K562 (cell line): ENCODE data around the gene RPP38. TPM values are rescaled to one million over a fixed set of nuclear protein-coding genes. Genes with fewer than 3 reads are reported as not detected.

ENCODE experiments used
- ATAC-seq: fragments of 200-7000 bp; cut with Tn5 transposase; 3 replicates; pipeline ENCODE4 v1.9.1; 2020; ENCODE audit warnings: moderate library complexity
- BruUV-seq: library from RNA; stranded (reverse); fragments of 400-500 nt; replicated peaks from 2 replicates; lab custom pipeline; 2021; lab: Mats Ljungman, UMichigan
- CTCF ChIA-PET: fragments of 300-600 bp; formaldehyde crosslinking; extraction: SDS; loops from one replicate; lab custom pipeline; 2021; ENCODE audit warnings: low intra/inter-chr PET ratio; lab: Yijun Ruan, JAX
- POLR2A ChIA-PET: fragments of 300-600, 350-650 bp; sonication (Branson Sonifier 250); formaldehyde crosslinking; extraction: SDS; loops from one replicate; lab custom pipeline; 2021; ENCODE audit warnings: antibody characterized with exemption, inconsistent platforms; lab: Yijun Ruan, JAX
- DNase-seq, 4 experiments: peaks; one replicate each; pipeline versions ENCODE4 v3.0.0 to v3.0.0-alpha.2; 2011 to 2018; ENCODE audit warnings: low spot score in 3 of 4, mixed read lengths in 3 of 4; ENCODE audit errors: extremely low read depth in 1 of 4
- FAIRE-seq: peaks from 2 replicates; lab custom pipeline; 2011; peaks lifted over from hg19 to GRCh38; lab: Jason Lieb, UNC
- H2AFZ ChIP-seq: 2 replicates; pipeline ENCODE4 v1.6.0; 2011; ENCODE audit warnings: low read depth, low read length, control low read depth, inconsistent platforms
- H3K27ac ChIP-seq: fragments of 200-600 bp; 3 replicates; pipeline ENCODE4 v1.8.0; 2011; ENCODE audit warnings: low read depth, mild to moderate bottlenecking, control low read depth, inconsistent platforms, low read length, moderate library complexity, mixed read lengths; ENCODE audit errors: extremely low read depth
- H3K27me3 ChIP-seq, 2 experiments: fragments of 300-600 bp in 1 of 2; 2 replicates in 1 of 2; 3 replicates in 1 of 2; pipeline versions ENCODE4 v1.6.0 to v1.8.0; 2011; ENCODE audit warnings: inconsistent platforms in 2 of 2, low read length in 2 of 2, mild to moderate bottlenecking in 1 of 2, mixed read lengths in 1 of 2, moderate library complexity in 1 of 2; ENCODE audit not compliant: control insufficient read depth in 2 of 2, insufficient read depth in 2 of 2
- H3K36me3 ChIP-seq: fragments of 300-600 bp; 3 replicates; pipeline ENCODE4 v1.8.0; 2011; ENCODE audit warnings: mild to moderate bottlenecking, low read length, inconsistent platforms; ENCODE audit not compliant: control insufficient read depth, insufficient read depth
- H3K4me1 ChIP-seq, 2 experiments: fragments of 200-600 bp in 1 of 2; replicated peaks in 1 of 2; 2 replicates in 1 of 2; 3 replicates in 1 of 2; pipeline versions ENCODE4 v1.5.1 to v1.8.0; 2011; ENCODE audit warnings: inconsistent platforms in 2 of 2, low read length in 2 of 2, mild to moderate bottlenecking in 1 of 2, mixed read lengths in 1 of 2, moderate library complexity in 1 of 2; ENCODE audit not compliant: control insufficient read depth in 2 of 2, insufficient read depth in 2 of 2
- H3K4me2 ChIP-seq: 2 replicates; pipeline ENCODE4 v1.6.1; 2011; ENCODE audit warnings: low read length, control low read depth, inconsistent platforms, mixed read lengths; ENCODE audit not compliant: insufficient read depth
- H3K4me3 ChIP-seq: fragments of 200-600 bp; sonication (generic), shearing (Covaris generic); 2 replicates; pipeline ENCODE4 v1.5.1; 2016; ENCODE audit warnings: control low read depth, inconsistent platforms
- H3K79me2 ChIP-seq: fragments of 200-600 bp; 3 replicates; pipeline ENCODE4 v1.8.0; 2011; ENCODE audit warnings: low read length, inconsistent platforms; ENCODE audit not compliant: control insufficient read depth, insufficient read depth
- H3K9ac ChIP-seq, 2 experiments: 2 replicates each; pipeline versions ENCODE4 v1.6.0 to v1.6.1; 2011; ENCODE audit warnings: low read depth in 2 of 2, low read length in 2 of 2, control low read depth in 1 of 2, inconsistent platforms in 1 of 2, mild to moderate bottlenecking in 1 of 2, mixed read lengths in 1 of 2; ENCODE audit not compliant: insufficient read depth in 1 of 2
- H3K9me1 ChIP-seq: one replicate; pipeline ENCODE4 v1.6.0; 2011; ENCODE audit warnings: inconsistent platforms, mild to moderate bottlenecking, low read length, moderate library complexity; ENCODE audit not compliant: control insufficient read depth, insufficient read depth
- H3K9me3 ChIP-seq: replicated peaks from 2 replicates; pipeline ENCODE4 v1.5.1; 2011; ENCODE audit warnings: low read depth, low read length, inconsistent platforms; ENCODE audit not compliant: control insufficient read depth, insufficient read depth
- H4K20me1 ChIP-seq: replicated peaks from 2 replicates; pipeline ENCODE4 v1.6.1; 2011; ENCODE audit warnings: low read length, inconsistent platforms, mixed read lengths; ENCODE audit not compliant: control insufficient read depth, insufficient read depth
- EP400 ChIP-seq: fragments of 450-650 bp; IDR thresholded peaks from 2 replicates; pipeline ENCODE4 v1.6.1; 2017; ENCODE audit warnings: antibody characterized with exemption, mild to moderate bottlenecking, moderate library complexity
- JUNB ChIP-seq: fragments of 450-650 bp; formaldehyde crosslinking; conservative IDR thresholded peaks from 2 replicates; pipeline ENCODE4 v1.4.0; 2020; ENCODE audit warnings: mild to moderate bottlenecking
- NR4A1 ChIP-seq, 2 experiments: fragments of 250-450 bp in 1 of 2; fragments of 450-650 bp in 1 of 2; sonication (Bioruptor Pico) in 1 of 2; IDR thresholded peaks; 2 replicates each; pipeline versions ENCODE4 v1.4.0 to v1.6.1; 2016 to 2020; ENCODE audit warnings: mild to moderate bottlenecking in 2 of 2, missing compliant biosample characterization in 1 of 2, missing genetic modification characterization in 1 of 2, moderate library complexity in 1 of 2
- OTX1 ChIP-seq: fragments of 450-650 bp; formaldehyde crosslinking; IDR thresholded peaks from 2 replicates; pipeline ENCODE4 v1.4.0; 2022; ENCODE audit warnings: mild to moderate bottlenecking
- POLR2B ChIP-seq: fragments of 450-650 bp; IDR thresholded peaks from 2 replicates; pipeline ENCODE4 v1.6.1; 2018; ENCODE audit warnings: low read depth; ENCODE audit not compliant: partially characterized antibody
- RBM15 ChIP-seq: fragments of 200-400 bp; formaldehyde crosslinking; IDR thresholded peaks from 2 replicates; pipeline ENCODE4 v1.6.1; 2018; ENCODE audit warnings: mild to moderate bottlenecking, low read length, moderate library complexity; ENCODE audit not compliant: insufficient read depth
- ZBTB9 ChIP-seq: fragments of 450-650 bp; formaldehyde crosslinking; IDR thresholded peaks from 2 replicates; pipeline ENCODE4 v1.4.0; 2020; ENCODE audit warnings: mild to moderate bottlenecking, moderate library complexity
- ZFP36 ChIP-seq: fragments of 150-350 bp; IDR thresholded peaks from 2 replicates; pipeline ENCODE4 v1.6.1; 2018; ENCODE audit warnings: low read length, low read depth; ENCODE audit not compliant: partially characterized antibody
- ZNF263 ChIP-seq: sonication (generic); formaldehyde crosslinking; IDR thresholded peaks from 2 replicates; pipeline ENCODE4 v1.8.0; 2022; ENCODE audit warnings: mild to moderate bottlenecking, missing genetic modification reagents, borderline replicate concordance
- ZNF512 ChIP-seq: IDR thresholded peaks from 2 replicates; pipeline ENCODE4 v1.6.1; 2016; ENCODE audit warnings: missing genetic modification characterization, missing compliant biosample characterization
- ZNF583 ChIP-seq: fragments of 250-450 bp; sonication (Bioruptor Pico); IDR thresholded peaks from 2 replicates; pipeline ENCODE4 v1.4.0; 2020
- ZNF75A ChIP-seq: fragments of 450-650 bp; formaldehyde crosslinking; IDR thresholded peaks from 2 replicates; pipeline ENCODE4 v1.4.0; 2020; ENCODE audit warnings: mild to moderate bottlenecking
- WGBS: fragments of 100-300 bp; shearing (Covaris generic); methylation state at CpG from one replicate; pipeline ENCODE4 v1.1.6; 2016; ENCODE audit warnings: low coverage, mixed read lengths; ENCODE audit not compliant: insufficient coverage; ENCODE audit errors: missing lambda C conversion rate; 5-methylcytosine and 5-hydroxymethylcytosine counted together
- in situ Hi-C: fragments of 300-500 bp; cut with MboI; formaldehyde crosslinking; loops from 4 replicates; pipeline ENCODE4 v1.15.0; 2018; ENCODE audit warnings: inconsistent platforms, mixed read lengths
- intact Hi-C: fragments of 100-400 bp; cut with micrococcal nuclease; formaldehyde crosslinking; loops from 2 replicates; pipeline ENCODE4 v1.14.2; 2022
- polyA plus RNA-seq, 8 experiments: library from polyadenylated mRNA; depleted of rRNA in 4 of 8; stranded (reverse) in 5 of 8; unstranded in 3 of 8; fragments of >200 nt; fragmentation: Nextera tagmentation in 2 of 8; fragmentation: Illumina TruSeq in 1 of 8; extraction: Ambion mirVana in 2 of 8; extraction: Trizol in 1 of 8; gene quantifications; 2 replicates each; pipeline versions ENCODE4 v1.2.1 to v1.2.3, GENCODE V29; 2011 to 2014; ENCODE audit warnings: inconsistent platforms in 1 of 8, missing spikeins in 1 of 8
- total RNA-seq, 7 experiments: library from RNA; depleted of rRNA in 6 of 7; stranded (reverse); fragments of >200 nt in 6 of 7; fragmentation: Illumina TruSeq in 2 of 7; extraction: Trizol in 2 of 7; gene quantifications; 2 replicates each; pipeline versions ENCODE4 v1.2.1 to v1.2.3, GENCODE V29; 2011 to 2021; ENCODE audit warnings: low replicate concordance in 1 of 7

The RPP38 gene
- total and polyA plus RNA-seq, 9 of the 15 experiments (the other 6 are each of a cell fraction or from before 2014, with no cell fraction given), result 26.3 to 58.6 (median 33.8) TPM

GRCh38 chr10:15136129-15137035 is 39.2 kb downstream of the RPP38 start:
- Histone ChIP-seq H3K4me3 (no peak overlapping the region), H3K9ac (no peak overlapping the region), H3K4me2 (no peak overlapping the region), H4K20me1 (no peaks in the 10 kb centered on the region), H3K4me1 (no peaks in the 10 kb centered on the region; a peak in 1 of 5 replicates), H3K79me2 (no peaks in the 10 kb centered on the region), H3K9me3 (no peaks in the 10 kb centered on the region), H3K27ac (no peak overlapping the region), H3K27me3 (no peaks in the 10 kb centered on the region), H2AFZ (no peak overlapping the region), H3K9me1 (no peaks in the 10 kb centered on the region), H3K36me3 (peaks cover 21% of the 10 kb centered on the region; the same call in 1 of the 3 replicates)
- intact Hi-C loops, result no loop called here
- no peak for ATAC-seq
- ChIA-PET POLR2A (interaction anchor here (0.6 to 1.6 kb wide), 2 partner anchors 16 to 21 kb away, joined by 3 to 4 read pairs; no protein-coding TSS in a partner anchor), CTCF (interaction anchor here (0.7 to 0.8 kb wide), 2 partner anchors 32 to 1556 kb away, joined by 3 to 5 read pairs; partner anchors contain the start of gene NMT2)
- DNase-seq, result no peak
- WGBS, result 55% methylated on average over 11 of the region's 11 CpGs
- in situ Hi-C loops, result no loop called here
- BruUV-seq, result no TSS peak
- no peak for FAIRE-seq
- TF ChIP-seq ZNF75A (CRISPR knock-in tag) (no peak), ZFP36 (no peak), ZNF512 (tag) (peak; percentile 81), OTX1 (CRISPR knock-in tag) (0 out of 2 replicates have a peak, but pooled peaks have one; percentile 9), ZNF263 (peak; percentile 34; the same call in 1 of the 2 replicates), POLR2B (no peak), ZBTB9 (CRISPR knock-in tag) (no peak), NR4A1 (CRISPR knock-in tag; IDR thresholded peaks at IDR 0.05) (no peak), NR4A1 (tag; IDR thresholded peaks at IDR 0.05) (no peak), ZNF583 (no peak), JUNB (no peak), EP400 (no peak), RBM15 (no peak)
